DOHH2 (cell line): ENCODE data around the gene LCE1C.

Experiments used
- H3F3A ChIP-seq: fragments of 200-600 bp; sonication (generic), shearing (Covaris generic); 2 replicates; pipeline ENCODE4 v1.6.0; 2016; ENCODE audit warnings: antibody characterized with exemption, mild to moderate bottlenecking; ENCODE audit not compliant: control insufficient read depth, insufficient read depth
- H3K27ac ChIP-seq: fragments of 200-600 bp; sonication (generic); 2 replicates; pipeline ENCODE4 v1.5.1; 2014; ENCODE audit warnings: low read depth, mild to moderate bottlenecking, low read length, moderate library complexity
- H3K27me3 ChIP-seq: fragments of 200-600 bp; sonication (generic); 2 replicates; pipeline ENCODE4 v1.6.1; 2014; ENCODE audit warnings: mild to moderate bottlenecking, low read length, mixed read lengths; ENCODE audit not compliant: control insufficient read depth
- H3K36me3 ChIP-seq: fragments of 200-600 bp; sonication (generic); 2 replicates; pipeline ENCODE4 v1.6.1; 2014; ENCODE audit warnings: mild to moderate bottlenecking, low read length, moderate library complexity, mixed read lengths; ENCODE audit not compliant: control insufficient read depth
- H3K4me1 ChIP-seq: fragments of 200-600 bp; sonication (generic); 2 replicates; pipeline ENCODE4 v1.6.1; 2014; ENCODE audit warnings: mild to moderate bottlenecking, low read length, mixed read lengths; ENCODE audit not compliant: control insufficient read depth
- H3K4me2 ChIP-seq: fragments of 200-600 bp; sonication (generic); 2 replicates; pipeline ENCODE4 v1.6.0; 2014; ENCODE audit warnings: mild to moderate bottlenecking, low read length, moderate library complexity
- H3K4me3 ChIP-seq: fragments of 200-600 bp; sonication (generic); 2 replicates; pipeline ENCODE4 v1.5.1; 2014; ENCODE audit warnings: mild to moderate bottlenecking, low read length, mixed read lengths
- H3K79me2 ChIP-seq: fragments of 200-600 bp; sonication (generic); 2 replicates; pipeline ENCODE4 v1.6.1; 2014; ENCODE audit warnings: mild to moderate bottlenecking, low read length, mixed read lengths; ENCODE audit not compliant: control insufficient read depth
- H3K9me2 ChIP-seq: fragments of 200-600 bp; sonication (generic); replicated peaks from 2 replicates; pipeline ENCODE4 v1.6.1; 2014; ENCODE audit warnings: mild to moderate bottlenecking, low read length, mixed read lengths; ENCODE audit not compliant: control insufficient read depth
- H3K9me3 ChIP-seq: fragments of 200-600 bp; sonication (generic); 2 replicates; pipeline ENCODE4 v1.6.1; 2014; ENCODE audit warnings: antibody characterized with exemption, low read length, mixed read lengths; ENCODE audit not compliant: control insufficient read depth, insufficient read depth
- H4K20me1 ChIP-seq: fragments of 200-600 bp; sonication (generic); 2 replicates; pipeline ENCODE4 v1.6.0; 2014; ENCODE audit warnings: low read depth, mild to moderate bottlenecking, antibody characterized with exemption, low read length, moderate library complexity; ENCODE audit not compliant: control insufficient read depth, insufficient read depth
- CTCF ChIP-seq: fragments of 200-600 bp; sonication (generic); IDR thresholded peaks from one replicate; pipeline ENCODE4 v1.5.1; 2014; ENCODE audit warnings: antibody characterized with exemption, mild to moderate bottlenecking, low read depth, low read length; ENCODE audit not compliant: poor library complexity, severe bottlenecking
- EZH2phosphoT487 ChIP-seq: fragments of 200-600 bp; sonication (generic); IDR thresholded peaks from 2 replicates; pipeline ENCODE4 v1.6.1; 2017; ENCODE audit warnings: borderline replicate concordance, mild to moderate bottlenecking, antibody characterized with exemption, low read length, moderate library complexity, mixed read lengths

The LCE1C gene

GRCh38 chr1:152836870-152837269, 30.4 kb upstream of the LCE1C start:
- Histone ChIP-seq H3K9me3 (no peaks in the 10 kb centered on the region), H3K4me2 (no peak overlapping the region), H3K27me3 (peaks cover 4% of the 10 kb centered on the region; the same call in 1 of the 2 replicates), H3K27ac (no peak overlapping the region), H4K20me1 (no peaks in the 10 kb centered on the region), H3K79me2 (no peaks in the 10 kb centered on the region), H3F3A (no peaks in the 10 kb centered on the region), H3K4me3 (no peak overlapping the region), H3K36me3 (no peaks in the 10 kb centered on the region), H3K4me1 (no peaks in the 10 kb centered on the region), H3K9me2 (no peaks in the 10 kb centered on the region)
- TF ChIP-seq CTCF (no peak), EZH2phosphoT487 (no peak)

GRCh38 chr1:152827173-152827572, 20.7 kb upstream of the LCE1C start, which contains the start of gene LCE1A:
Gene LCE1A, plus strand, starts transcription at chr1:152827473. Its CDS starts 0 bp downstream, at chr1:152827473.
- H3K79me2 ChIP-seq: no peaks in the 10 kb centered on the region
- H3K9me3 ChIP-seq: no peaks in the 10 kb centered on the region
- TF ChIP-seq EZH2phosphoT487 (no peak), CTCF (no peak)
- H3K36me3 ChIP-seq: no peaks in the 10 kb centered on the region
- no peaks in the 10 kb centered on the region for H3F3A ChIP-seq
- no peaks in the 10 kb centered on the region for H4K20me1 ChIP-seq
- no peak within 1 kb of the TSS for H3K4me3 ChIP-seq
- H3K27ac ChIP-seq: no peak within 1 kb of the TSS
- H3K9me2 ChIP-seq: no peaks in the 10 kb centered on the region
- no peak within 1 kb of the TSS for H3K4me2 ChIP-seq
- peaks cover 3% of the 10 kb centered on the region; the same call in 1 of the 2 replicates for H3K27me3 ChIP-seq
- H3K4me1 ChIP-seq: no peaks in the 10 kb centered on the region

- H3K79me2 ChIP-seq: no peaks in the 10 kb centered on the region
- peaks cover 3% of the 10 kb centered on the region; the same call in 1 of the 2 replicates for H3K27me3 ChIP-seq
- no peaks in the 10 kb centered on the region for H3F3A ChIP-seq
- H3K9me3 ChIP-seq: no peaks in the 10 kb centered on the region
- H3K9me2 ChIP-seq: no peaks in the 10 kb centered on the region
- TF ChIP-seq EZH2phosphoT487 (no peak), CTCF (no peak)
- no peaks in the 10 kb centered on the region for H3K4me1 ChIP-seq
- H3K36me3 ChIP-seq: no peaks in the 10 kb centered on the region
- no peaks in the 10 kb centered on the region for H4K20me1 ChIP-seq
- H3K4me3 ChIP-seq: no peak overlapping the region
- no peak overlapping the region for H3K4me2 ChIP-seq
- H3K27ac ChIP-seq: no peak overlapping the region
Measured at GRCh38 chr1:152824964-152825363, 18.5 kb upstream of the LCE1C start.
